ENCODE measurements around the gene CFAP161.
"Not testable (repeated sequence)": the region's sequence is repeated elsewhere in the genome, so short reads cannot be mapped to it uniquely, and the experiment has no call there.

CFAP161 gene

GRCh38 chr15:81106560-81106959 is 27.5 kb upstream of the CFAP161 start:
- no peak for DNase-seq (ENCODE audit: low read depth in 1 of 2, low spot score in 1 of 2)

GRCh38 chr15:81107889-81108288 is 26.2 kb upstream of the CFAP161 start:
- DNase-seq (ENCODE audit: low read depth in 1 of 2, low spot score in 1 of 2): no peak

DNA sequence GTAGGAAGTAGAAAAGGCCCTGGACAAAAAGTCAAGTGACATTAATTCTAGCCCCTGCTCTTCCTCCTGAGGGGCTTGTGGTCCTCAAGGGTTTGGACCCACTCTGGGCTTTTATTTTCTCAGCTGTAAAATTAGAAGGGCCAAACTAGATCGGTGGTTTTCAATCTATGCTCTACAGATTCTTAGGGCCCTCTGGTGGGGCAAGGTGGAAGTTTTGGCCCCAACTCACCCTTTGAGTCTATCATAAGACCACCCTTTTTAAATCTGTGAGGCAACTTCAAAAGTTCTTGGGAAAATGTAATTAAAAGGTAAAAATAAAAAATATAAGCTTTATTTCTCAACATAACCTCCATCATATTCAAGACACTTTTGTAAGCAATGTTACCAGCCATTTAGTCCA is 25.6 kb upstream of the CFAP161 start:
- no peak for DNase-seq (ENCODE audit: low read depth in 1 of 2, low spot score in 1 of 2)

DNA sequence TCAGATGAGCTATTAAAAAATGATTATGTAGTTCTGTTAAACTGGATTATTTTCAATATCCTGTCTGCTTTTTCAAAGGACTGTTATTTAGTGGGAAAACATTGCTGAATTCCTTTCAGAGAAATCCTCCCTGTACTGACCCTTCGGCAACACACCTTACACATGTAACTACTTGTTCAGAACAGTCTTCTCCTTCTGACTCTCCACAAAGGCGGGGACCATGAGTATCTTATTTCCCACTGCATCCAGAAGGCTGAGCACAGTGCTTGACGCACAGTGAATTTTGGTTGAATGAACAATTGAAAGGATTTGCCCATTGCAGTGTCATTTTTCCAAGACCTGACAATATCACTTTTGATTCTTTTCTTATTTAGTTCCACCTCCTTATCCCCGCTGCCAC is 23.1 kb upstream of the CFAP161 start:
- no peak for DNase-seq (ENCODE audit: low read depth in 1 of 2, low spot score in 1 of 2)

DNA sequence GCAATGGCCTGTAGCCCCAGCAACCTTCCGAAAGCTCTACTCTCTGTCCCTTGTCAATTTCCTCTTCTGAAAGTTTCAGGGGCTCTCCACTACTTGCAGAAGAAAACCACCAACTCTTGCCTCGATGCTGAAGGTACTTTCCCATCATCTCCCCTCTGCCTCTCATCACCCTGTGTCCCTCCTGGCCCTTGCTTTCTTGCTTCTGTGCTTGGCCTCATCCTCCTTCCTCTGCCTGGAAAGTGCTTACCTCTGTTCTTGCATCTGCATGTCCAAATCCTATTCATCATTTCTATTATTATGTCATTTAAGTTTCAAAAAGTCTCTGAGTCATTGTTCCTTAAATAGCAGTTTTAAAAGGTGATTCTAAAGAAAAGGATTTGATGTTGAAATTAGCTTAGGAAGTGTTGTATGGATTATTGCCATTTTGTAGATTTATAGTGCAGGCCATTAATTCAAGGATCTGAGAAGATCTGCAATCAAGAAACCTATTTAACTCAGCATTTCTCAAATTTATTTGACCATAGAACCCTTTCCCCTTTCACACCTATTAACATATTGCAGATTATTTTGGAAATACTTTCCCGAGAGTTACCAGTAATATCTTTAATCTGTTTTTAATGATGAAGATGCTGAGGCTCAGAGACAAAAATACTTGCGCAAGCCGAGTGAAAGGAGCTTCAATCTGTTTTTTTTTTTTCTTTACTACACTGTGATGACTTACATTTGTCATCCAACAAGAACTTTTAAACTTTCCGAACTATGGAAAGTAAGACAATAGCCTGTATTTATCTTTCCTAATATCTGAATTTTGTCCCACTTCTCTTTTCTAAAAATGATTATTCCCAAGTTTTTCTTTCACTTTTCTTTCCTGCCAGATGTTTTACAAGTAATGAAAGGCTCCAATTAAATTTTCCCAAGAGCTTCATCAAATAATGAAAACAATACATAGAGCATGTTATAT is 22.3 kb upstream of the CFAP161 start:
- no peak for DNase-seq (ENCODE audit: low read depth in 1 of 2, low spot score in 1 of 2)

- no peak for DNase-seq (ENCODE audit: low read depth in 1 of 2, low spot score in 1 of 2)
Observed at GRCh38 chr15:81113204-81113657, 20.8 kb upstream of the CFAP161 start.

DNA sequence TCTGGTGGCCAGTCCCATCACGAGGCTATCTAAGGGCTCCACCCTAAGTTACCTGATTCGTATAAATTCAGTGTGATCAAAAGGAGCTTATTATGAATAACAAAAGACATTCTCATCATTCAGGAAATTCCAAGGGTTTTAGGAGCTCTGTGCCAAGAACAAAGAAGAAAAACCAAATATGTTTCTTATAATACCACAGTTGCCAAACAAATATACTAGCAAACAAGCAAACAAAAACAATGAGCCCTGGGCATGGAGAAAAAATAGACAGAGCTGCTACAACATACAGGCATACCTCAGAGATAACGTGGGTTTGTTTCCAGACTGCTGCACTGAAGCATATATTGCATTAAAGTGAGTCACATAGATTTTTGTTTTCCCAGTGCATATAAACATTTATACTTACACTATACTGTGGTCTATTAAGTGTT is 20.2 kb upstream of the CFAP161 start:
- DNase-seq (ENCODE audit: low read depth in 1 of 2, low spot score in 1 of 2): no peak

GRCh38 chr15:81115054-81115939 is 18.8 kb upstream of the CFAP161 start:
- DNase-seq (ENCODE audit: low read depth in 1 of 2, low spot score in 1 of 2): no peak

- no peak for DNase-seq (ENCODE audit: low read depth in 1 of 2, low spot score in 1 of 2)
Observed at GRCh38 chr15:81117136-81117535, 16.9 kb upstream of the CFAP161 start.

DNA sequence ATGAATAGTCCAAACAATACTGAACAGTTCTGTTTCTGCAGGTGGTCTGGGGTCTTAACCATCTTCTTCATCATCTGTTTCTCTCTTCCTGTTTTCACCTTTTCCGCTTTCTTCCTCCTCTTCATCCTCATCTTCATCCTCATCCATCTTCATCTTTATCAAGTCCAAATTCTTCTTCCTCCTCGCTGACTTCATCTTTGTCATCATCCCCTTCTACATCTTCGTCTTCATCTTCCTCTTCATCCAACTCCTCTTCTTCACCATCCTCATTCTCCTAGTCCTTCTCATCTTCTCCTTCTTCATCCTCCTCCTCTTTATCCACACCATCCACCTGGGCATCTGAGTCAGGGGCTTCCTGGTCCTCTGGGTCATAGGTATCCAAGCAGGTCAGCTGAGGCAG is 16.5 kb upstream of the CFAP161 start:
- no peak for DNase-seq (ENCODE audit: low read depth in 1 of 2, low spot score in 1 of 2)

DNA sequence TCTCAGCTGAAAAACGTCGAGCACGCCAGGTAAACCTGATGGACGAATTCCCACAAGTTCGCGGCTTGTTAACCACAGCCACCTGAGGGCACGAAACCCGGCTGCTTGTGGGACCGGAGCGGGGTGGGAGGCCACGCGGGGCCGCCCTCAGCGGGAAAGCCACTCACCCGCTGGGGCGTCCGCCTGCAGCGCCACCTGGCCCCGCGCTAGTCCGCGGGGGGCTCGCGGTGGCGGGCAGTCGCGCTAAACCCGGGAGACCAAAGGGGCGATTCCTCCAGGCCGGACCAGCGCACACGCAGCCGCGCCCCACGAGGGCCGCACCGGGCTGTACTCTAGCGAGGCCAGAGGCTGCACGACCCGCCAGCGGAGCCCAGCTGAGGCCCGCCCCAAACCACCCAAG is 15.7 kb upstream of the CFAP161 start:
- DNase-seq (ENCODE audit: low read depth in 1 of 2, low spot score in 1 of 2): no peak

DNA sequence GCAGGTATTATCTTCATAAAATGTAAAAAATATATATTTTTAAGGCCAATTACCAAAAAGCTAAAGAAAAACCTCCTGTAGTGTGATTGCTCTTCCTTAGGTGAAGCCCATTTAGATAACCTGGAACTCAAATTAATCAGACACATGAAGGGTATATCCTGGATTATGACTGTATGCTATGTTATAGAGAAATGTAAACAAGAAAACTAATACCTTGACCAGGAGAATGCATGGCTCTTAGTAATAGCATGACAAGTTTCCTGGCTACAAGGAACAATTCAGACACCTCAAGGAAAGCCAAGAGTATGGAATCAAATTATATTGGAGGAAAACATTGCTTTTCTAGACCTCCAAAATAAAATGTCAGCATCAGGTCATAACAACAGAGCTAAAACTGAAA is 14.0 kb upstream of the CFAP161 start:
- no peak for DNase-seq (ENCODE audit: low read depth in 1 of 2, low spot score in 1 of 2)

DNA sequence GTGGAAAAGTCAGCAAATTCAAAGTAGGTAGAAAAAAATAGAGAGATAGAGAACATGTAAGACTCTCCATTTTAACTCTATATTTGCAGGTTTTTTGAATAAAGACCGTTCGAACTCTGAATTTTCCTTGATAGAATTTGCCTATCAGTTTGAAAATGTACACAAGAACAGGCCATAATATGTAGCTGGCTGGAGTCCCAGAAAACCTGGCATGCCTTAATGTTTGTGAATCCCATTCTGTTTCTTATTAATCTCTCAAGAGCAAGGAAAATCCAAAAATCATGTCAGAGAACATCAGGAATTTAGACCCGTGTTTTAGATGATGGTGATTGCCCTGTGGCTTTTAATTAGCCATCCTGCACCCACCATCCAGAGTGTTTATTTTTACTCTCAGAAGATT is 7.2 kb upstream of the CFAP161 start:
- DNase-seq (ENCODE audit: low read depth in 1 of 2, low spot score in 1 of 2): no peak

DNA sequence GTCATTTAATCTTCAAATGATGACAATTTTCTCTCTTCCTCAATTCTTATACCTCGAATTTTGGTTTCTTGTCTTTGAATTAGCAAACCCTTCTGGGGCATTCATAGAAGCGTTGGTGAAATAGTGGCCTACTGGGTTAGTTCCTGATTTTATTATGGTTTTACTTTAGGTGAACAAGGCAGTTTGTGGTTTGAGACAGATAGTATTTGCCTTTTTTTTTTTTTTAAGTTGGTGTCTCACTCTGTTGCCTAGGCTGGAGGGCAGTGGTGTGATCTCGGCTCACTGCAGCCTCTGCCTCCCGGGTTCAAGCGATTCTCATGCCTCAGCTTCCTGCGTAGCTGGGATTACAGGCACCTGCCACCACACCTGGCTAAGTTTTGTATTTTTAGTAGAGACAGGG is 7.4 kb downstream of the CFAP161 start:
- DNase-seq (ENCODE audit: low read depth in 1 of 2, low spot score in 1 of 2): not testable (repeated sequence)

DNA sequence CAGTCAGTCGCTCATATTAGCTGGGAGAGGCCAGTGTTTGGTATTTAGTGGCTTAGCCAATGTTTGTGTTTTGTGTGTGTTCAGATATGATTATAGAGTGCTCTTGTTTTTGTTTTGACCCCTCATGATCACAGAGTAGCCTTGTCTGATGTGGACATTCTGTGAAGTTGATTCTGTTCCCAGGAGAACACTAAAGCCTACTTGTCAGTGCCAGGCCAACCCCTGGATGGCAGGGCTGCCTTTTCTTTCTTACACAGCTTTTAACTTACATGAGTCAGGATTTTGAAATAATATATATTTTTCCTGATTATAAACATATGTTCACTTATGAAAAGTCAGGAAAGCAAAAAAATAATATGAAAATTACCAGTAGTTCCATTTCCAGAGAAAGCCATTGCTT is 11.9 kb downstream of the CFAP161 start:
- no peak for DNase-seq (ENCODE audit: low read depth in 1 of 2, low spot score in 1 of 2)

DNA sequence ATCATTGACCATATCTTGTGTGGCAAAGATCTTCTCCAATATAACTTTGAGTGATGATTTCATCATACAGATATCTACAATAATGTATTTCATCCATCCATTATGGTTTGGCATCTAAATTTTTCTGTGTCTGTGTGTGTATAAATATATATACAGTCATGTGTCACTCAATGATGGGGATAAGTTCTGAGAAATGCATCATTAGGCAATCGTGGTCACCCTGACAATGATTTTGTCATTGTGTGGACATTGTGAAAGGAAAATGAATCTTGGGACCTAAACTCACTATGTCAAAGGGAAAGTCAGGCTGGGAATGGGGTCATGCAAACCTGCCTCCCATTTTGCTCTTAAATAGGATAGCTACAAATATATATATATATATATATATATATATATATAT is 12.4 kb downstream of the CFAP161 start:
- DNase-seq (ENCODE audit: low read depth in 1 of 2, low spot score in 1 of 2): no peak

DNA sequence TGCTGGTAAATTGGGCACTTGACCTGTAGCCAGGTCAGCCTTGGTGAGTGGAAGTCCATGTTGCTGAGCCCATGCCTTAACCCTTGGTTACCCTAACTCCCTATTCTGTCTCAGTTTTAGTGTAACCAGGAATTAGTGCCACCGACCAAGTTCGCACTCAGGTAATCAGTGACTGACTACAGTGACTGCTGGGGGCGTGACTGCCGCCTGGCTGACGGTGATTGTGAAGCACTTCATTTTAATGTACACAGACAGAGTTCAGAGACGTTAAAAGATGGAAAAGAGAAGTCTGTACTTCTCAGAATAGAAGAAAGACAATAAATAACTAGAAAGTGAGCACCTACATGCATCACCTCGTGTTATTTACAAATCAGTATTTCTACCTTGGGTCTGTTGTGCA is 17.3 kb downstream of the CFAP161 start:
- no peak for DNase-seq (ENCODE audit: low read depth in 1 of 2, low spot score in 1 of 2)

GRCh38 chr15:81152339-81152738 is 18.3 kb downstream of the CFAP161 start:
- DNase-seq (ENCODE audit: low read depth in 1 of 2, low spot score in 1 of 2): no peak

DNA sequence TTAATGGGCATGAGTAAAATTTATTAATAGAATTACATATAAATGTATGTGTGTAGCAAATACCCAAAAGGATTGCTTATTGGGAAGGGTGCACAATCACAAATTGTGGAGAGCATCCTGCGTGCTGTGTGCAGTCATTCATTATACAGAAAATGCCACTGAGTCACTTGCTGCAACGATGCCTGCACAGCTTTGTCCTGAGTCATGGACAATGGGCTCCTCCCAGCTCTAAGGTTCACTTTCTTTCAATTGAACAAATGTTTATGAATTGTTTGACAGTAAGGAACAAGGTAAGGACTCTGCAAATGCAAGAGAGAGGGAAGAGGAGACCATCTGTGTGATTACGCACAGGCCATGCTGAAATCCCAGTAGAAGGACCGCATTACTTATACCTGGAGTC is 18.7 kb downstream of the CFAP161 start:
- no peak for DNase-seq (ENCODE audit: low read depth in 1 of 2, low spot score in 1 of 2)

GRCh38 chr15:81155375-81156218 is 21.5 kb downstream of the CFAP161 start:
- no peak for DNase-seq (ENCODE audit: low read depth in 1 of 2, low spot score in 1 of 2)

DNA sequence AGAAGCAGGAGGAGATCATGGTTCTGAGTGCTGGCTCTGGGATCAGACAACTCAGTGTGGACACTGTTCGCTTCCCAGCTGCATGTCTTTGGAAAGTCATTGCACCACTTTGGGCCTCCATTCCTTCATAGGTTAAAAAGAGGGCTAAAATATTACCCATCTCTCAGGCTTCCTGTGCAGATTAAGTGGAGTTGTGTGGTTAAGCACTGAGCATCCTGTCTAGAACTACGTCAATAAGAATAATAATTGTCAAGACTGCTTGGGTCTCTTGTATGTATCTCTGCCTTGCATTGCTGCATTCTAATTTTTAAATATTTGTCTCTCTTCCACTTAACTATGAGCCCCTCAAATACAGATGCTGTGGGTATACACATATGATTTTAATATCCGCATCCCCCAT is 22.3 kb downstream of the CFAP161 start:
- no peak for DNase-seq (ENCODE audit: low read depth in 1 of 2, low spot score in 1 of 2)

Measured in stimulated activated CD4-positive, alpha-beta T cell treated with anti-CD3 and anti-CD28 coated beads, Interleukin-15, amount 100 ng/mL, for 1 hour (primary cell).